GM18907 (cell line): Measurements from ENCODE around the gene MYMK.

ENCODE experiments used
- ATAC-seq: cut with Tn5 transposase; IDR thresholded peaks from one replicate; pipeline ENCODE4 v1.9.1; 2021; ENCODE audit warnings: mild to moderate bottlenecking, moderate library complexity; ENCODE audit not compliant: unreplicated experiment

The MYMK gene

DNA sequence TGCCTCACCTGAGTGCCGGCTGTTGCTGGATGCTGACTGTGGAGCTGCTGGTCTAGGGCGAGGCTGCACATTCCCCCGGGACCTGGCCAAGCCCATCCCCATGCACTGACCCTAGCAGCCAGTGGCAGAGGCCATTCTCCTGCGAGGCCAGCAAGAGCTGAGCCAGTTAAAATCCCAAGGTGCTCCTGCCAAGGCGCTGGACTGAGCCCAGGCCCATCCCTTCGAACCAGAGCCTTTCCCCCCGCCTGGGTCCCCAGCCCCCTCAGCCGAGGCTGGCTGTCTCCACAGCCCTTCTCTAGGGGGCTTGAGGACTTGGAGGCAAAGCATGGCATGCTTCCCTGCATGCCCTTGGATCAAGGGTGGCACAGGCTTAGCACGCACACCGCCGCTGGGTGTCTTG lies 11.3 kb upstream of the MYMK start:
- no peak for ATAC-seq

DNA sequence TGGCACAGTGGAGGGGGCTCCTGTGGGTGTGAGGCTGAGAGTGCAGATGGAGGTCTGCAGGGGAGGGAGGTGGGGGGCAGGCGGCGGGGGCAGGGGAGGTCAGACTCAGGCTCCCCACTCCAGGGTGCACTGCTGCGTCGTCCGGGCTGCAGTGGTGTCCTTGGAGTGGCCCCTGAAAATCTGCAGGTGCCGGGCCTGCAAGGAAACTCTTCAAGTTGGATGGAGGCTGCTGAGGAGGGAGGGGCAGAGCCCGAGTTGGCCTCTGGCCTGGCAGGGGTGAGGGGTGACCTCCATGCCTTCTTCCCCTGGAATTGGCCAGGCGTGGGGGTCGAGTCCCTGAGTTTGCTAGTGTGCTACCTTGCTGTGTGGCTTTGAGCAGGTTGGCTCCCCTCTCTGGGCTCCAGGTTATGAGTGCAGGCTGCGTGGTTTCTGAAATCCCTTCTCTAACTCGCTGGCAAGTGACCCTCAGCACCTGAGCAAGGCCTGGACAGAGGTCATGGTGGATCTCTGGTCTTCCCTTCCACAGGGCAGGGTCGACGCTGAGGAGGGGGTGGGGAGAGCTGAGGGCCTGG lies 10.6 kb upstream of the MYMK start:
- ATAC-seq = no peak

DNA sequence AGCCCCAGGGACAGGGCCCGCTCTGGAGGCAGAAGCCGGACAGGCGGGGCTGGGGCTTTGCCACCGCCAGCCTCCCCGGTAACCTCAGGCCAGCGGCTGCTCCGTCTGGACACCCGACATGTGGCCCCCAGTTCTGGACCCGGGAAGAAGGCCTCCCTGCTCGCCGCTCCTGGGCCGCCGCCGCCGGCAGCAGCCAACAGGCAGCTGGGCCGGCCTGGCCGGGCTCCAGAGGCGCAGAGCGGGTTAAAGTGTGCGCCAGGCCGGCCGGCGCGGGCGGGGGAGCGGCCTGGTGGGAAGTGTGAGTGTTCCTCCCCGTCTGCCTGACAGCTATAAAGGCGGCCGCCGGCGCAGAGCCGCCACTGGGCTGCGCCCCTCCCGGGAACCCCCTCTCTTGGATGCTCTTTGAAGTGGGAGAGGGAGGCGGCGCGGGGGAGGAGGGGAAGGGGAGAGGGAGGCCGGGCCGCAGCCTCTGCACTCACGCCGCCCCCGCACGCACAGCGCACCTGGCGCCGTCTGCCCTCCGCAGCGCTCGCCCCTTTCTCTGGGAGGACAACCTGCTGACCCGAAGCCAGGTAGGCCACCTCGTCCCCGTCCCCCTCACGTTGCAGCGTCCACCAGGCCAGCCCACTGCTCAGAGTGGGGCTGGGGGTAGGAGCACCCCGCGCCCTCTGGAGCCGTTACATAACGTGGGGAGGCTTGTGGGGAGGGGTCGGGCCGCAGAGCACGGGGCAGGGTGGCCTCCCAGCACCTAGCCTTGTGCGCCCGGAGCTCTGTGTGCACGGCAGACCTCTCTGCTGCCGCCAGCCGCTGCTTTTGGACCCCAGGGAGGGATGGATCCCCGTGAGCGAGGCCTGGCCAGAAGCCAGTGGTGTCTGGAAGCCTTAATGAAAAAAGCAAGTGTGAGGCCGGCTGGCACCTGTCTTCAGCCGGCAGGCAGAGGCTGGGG lies 9.9 kb upstream of the MYMK start, which contains the start of gene ADAMTSL2:
Gene ADAMTSL2, plus strand, starts transcription at position 359 of the 946 bp plus-strand sequence. CDS start 2,009 bp downstream, outside the sequence.
- ATAC-seq = no peak

DNA sequence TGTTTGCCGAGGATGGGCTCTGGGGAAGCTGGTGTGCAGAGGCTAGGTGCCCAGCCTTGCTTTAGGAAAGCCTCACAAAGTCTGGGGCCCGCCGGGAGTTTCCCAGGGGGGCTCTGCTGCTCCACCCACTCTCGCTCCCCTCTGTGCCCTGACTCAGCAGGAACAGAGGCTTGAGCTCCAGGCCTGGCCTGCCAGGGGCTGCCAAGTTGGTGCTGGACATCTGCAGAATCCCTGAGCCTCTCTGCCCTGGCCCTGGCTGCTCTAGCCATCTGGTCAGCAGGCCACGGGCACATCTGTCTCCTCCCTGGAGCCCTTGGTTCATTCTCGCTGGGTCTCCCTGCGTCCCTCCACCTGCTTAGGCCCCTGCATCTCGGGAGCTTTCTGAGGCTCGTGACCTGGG lies 9.1 kb upstream of the MYMK start:
- no peak for ATAC-seq

DNA sequence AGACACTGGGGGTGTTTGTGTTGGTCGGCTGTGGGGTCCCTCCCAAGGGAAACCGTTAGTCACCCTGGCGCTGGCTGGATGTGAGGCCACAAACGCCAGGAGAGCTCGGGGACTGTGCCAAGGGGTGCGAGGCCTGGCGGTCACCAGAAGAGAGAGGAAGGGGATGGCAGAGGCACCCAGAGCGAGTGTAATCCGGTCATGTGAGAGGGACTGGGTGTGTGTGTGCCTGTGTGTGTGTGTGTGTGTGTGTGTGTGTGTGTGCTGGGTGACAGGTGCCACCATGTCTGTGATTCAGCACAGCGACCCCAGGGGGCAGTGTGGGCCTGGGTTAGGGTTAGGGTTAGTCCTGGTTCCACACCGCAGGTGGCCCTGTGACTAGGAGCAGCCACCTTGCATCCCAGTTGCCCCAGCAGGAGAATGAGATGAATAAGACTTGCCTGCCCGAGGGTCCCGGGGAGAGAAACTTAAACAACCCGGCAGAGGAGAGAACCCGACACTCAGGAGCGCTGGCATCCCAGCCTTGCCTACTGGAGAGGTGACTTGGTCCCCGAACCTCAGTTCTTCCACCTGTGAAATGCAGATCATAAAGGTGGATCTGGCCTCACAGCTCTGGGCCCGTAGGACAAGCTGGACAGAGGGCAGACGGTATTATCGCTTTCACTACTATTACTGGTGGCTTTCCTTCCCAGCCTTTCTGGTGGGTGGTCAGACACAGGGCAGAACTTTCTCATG lies 8.3 kb upstream of the MYMK start:
- ATAC-seq = no peak

DNA sequence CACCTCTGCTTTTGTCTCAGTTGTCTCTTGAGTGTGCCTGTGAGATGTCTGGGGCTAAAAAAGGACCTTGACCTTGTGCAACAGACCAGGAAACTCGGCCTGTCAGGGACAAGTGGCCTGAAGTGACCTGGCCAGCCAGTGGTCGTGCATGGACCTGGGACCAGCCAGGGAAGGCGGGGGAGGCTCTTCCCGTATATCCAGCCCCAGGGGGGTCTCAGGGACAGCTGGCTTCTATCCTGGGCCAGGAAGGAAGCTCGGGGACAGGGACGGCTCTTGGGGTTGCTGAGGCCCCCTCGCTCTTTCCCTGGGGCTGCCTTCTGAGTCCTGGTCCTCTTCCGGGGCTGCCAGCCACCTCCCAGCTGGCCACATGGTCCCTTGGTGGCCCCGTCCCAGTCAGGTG lies 6.5 kb upstream of the MYMK start:
- no peak for ATAC-seq

DNA sequence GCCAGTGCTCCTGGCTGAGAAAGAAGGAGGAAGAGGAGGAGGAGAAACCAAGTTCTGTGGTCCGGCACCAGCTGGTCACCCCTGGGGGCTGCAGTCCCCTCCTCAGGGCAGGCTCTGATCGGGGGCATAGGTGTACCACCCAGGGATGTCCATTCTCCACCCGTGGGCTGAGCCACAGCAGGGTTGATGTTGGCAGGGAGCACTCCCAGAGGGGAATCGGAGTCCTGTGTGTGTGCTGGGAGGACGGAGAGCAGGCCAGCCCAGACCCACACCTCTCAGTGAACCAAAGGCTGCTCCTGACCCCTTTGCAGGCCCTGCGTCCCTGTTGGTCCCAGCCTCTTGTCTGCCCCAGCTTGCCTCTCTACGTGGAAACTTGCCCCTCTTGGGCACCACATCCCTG lies 5.1 kb upstream of the MYMK start:
- ATAC-seq = no peak

DNA sequence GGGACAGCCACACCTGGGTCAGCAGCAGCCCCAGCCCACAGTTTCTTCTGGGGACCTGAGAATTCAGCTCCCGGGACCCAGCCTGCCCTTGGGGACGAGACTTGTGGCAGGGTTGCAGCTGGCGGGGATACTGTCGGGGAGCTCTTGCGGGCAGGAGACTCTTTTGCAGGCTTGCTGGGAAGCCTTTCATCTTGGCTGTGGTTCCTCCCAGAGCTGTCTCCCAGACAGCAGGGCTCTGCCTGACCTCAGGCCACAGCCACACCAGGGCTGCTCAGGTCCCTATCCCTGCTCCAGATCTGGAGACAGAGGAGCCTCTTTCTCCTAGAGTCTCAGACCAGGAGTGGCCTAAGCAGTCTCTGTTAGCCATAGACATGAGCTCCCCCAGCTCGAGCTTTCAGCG lies 4.7 kb upstream of the MYMK start:
- no peak for ATAC-seq

DNA sequence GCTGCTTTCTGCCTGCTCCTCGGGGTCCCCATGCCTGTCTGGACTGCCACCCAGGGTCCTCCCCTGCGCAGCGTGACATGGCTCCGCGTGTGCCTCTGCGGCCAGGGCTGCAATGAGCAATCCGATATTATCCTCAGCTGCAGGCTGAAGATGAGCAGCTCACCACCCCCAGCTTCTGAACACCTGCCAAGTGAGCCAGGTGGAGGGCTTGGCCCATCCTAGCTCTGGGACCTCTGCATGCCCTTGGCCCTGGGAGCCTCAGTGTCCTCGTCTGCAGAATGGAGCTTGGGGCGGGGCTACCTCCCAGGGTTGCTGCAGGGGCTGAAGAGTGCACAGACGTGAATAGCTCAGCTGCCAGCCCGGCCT lies 4.1 kb upstream of the MYMK start:
- ATAC-seq = no peak

DNA sequence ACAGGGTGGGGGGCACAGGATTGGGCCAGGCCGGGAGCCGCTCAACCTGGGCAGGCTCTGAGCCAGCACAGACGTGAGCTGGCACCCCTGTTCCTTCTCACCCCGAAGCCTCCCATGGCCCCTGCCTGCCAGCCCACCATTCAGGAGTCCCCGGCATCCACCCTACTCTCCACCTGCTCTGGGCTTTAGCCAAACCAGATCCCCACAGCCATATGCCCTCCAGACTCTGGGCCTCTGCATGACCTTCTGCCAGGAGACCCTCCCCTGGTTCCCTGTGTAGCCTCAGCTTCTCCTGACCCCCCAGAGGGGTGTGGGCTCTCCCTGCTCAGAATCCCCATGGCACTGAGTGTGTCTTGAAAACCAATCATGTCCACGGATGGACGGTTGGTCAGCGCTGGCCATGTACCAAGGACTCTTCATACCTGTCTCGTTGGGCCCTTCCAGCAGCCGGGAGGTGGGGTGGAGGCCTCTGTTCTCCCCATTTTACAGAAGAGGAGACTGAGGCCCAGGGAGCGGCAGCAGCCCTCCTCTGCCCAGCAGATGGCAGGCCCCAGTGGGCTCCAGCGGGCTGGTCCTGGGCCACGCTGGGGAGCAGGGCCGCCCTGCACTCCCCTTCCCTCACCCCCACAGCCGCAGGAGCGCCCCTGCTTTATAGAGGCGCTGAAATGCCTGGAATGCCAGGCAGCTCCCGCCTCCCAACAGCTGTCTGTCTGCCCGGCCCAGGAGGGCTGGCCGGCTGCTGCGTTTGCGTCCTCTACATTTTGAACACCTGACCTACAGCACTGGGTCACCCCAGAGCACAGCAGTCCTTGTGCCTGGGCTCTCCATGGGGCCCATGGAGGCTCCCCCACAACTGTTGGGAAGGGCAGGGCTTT lies 3.5 kb upstream of the MYMK start:
- no peak for ATAC-seq

DNA sequence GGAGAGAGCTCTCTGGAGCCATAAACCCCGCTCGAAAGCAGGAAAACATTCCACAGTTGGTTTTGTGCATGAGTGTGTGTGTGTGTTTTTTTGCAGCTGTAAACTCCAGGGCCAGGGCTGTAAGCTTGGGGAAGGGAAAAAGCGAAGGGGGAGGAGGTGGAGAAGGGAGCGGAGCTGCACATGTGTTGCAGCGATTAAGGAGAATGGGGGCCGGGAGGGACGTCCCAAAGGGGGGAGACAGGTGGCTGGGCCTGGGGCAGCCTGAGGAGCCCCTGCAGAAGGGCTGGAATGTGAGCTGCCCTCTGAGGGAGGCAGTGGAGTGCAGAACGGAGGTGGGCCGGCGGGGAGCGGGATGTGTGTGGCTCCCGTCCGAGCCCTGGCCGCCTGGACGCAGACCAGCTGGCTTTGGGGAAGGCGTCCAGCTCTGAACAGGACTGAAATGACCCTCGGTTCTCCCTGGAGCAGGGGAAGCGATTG lies 2.7 kb upstream of the MYMK start:
- no peak for ATAC-seq

DNA sequence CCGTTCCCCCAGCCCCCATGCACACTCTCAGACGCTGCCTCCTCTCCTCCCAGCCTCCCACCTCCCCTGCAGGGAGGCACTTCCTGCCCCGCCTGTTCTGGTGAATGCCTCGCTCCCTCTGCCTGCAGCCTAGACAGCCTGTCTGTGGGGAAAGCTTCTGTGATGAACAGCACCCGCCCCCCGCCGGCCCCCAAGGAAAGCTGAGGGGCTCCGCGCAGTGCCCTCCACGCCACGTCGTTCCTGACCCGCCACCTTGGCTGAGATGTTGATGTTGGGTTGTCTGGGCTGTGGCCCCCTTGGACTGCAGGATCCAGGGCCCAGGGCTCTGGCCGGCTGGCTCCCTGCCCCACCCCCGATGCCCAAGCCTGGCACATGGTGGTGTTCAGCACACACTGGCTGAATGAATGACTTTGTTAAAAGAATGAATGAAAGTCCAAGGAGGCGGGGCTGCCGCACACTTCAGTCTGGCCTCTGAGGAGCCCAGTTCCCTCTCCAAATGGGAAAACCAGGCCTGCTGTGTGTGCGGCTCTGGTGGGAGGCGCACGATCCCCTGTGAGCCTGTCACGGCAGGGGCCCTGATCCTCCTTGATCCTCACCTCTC lies 2.1 kb upstream of the MYMK start:
- no peak for ATAC-seq

DNA sequence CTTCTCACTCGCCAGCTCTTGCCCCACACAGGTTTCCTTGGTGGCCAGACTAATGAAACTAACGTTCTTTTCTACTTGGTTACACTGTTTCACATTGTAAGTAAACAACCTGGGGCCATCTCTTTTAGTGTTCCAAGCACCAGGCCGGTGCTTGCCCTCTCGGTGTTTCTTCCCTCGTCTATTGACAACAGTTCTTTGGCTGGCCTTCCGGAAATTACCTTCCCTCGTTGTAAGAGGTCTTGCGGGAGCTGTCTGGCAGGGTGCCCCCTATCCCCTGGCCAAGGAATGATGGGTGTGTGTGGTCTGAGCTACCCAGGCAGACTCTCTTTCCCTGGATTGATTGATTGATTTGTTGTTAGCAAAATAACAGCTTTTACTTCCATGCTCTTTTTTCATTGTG lies 918 bp upstream of the MYMK start:
- ATAC-seq = no peak

DNA sequence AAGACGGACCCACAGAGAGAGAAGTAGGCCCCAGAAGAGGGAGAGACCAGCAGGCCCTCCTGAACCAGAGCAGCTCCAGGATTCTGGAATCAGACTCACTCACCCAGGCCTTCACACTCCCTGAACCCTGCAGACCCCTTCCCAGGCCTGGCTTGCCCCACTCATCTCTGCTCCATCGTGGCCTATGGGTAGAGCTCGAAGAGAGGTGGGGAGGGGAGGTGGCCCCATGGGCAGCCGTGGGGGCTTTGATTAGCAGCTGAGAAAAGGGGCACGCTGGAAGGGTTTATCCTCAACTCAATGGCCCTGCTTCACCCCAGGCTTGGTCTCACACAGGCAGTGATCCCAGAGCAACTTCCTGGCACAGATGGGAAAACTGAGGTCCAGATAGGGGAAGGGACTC lies 613 bp downstream of the MYMK start:
- ATAC-seq = no peak

DNA sequence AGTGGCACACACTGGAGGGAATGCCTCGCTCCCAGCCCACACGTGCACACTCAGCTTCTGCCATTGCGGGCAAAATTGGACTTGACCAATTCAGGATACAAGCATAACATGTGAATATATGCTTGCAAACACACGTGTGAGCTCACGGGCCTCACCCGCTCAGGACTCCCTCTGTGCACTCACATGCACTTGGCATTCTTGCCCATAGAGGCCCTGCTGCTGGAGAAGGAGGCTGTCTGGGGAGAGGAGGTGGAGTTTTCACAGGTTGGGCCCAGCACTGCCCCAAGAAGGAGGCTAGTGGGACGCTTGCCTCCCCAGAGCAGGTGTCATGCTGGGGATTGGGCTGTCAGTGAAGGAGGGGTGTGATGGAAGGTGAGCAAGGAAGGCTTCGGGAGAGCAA lies 1.7 kb downstream of the MYMK start:
- no peak for ATAC-seq

DNA sequence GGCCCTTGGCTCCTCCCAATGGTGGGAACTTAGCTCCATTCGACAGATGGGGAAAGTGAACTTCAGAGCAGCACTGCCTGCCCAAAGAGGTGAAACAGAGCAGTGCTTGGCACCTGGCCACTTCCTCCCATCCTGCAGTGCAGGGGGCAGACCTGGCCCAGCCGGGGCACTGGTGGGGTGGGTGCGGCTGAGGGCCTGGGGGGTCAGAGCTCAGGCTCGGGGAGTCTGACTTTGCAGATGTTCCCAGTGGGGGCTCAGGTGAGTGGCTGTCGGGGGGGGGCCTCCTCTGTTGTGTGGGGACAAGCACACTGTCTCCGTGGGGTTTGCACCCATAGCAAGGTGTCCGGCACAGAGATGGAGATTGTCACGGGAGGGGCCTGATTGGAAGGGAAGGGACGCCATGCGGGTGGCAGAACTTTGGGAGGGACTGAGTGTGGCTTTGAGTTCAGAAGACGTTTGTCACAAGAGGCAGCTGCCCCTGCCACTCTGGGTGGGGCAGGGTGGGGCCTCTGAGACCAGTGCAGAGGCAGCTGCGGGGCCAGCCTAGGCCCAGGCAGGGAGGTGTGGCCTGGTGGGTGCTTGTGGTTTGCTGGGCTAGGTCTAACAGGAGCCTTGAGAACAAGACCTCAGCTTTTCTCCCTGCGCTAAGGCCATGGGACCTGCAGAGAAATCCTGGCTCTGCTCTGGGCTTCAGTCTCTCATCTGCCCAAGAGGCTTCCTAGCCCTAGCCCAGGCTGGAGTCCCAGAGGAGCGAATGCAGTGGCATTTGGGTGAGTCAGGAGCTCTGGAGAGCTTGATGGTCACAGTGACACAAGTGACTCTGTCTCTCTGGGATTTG lies 2.5 kb downstream of the MYMK start:
- ATAC-seq = no peak

DNA sequence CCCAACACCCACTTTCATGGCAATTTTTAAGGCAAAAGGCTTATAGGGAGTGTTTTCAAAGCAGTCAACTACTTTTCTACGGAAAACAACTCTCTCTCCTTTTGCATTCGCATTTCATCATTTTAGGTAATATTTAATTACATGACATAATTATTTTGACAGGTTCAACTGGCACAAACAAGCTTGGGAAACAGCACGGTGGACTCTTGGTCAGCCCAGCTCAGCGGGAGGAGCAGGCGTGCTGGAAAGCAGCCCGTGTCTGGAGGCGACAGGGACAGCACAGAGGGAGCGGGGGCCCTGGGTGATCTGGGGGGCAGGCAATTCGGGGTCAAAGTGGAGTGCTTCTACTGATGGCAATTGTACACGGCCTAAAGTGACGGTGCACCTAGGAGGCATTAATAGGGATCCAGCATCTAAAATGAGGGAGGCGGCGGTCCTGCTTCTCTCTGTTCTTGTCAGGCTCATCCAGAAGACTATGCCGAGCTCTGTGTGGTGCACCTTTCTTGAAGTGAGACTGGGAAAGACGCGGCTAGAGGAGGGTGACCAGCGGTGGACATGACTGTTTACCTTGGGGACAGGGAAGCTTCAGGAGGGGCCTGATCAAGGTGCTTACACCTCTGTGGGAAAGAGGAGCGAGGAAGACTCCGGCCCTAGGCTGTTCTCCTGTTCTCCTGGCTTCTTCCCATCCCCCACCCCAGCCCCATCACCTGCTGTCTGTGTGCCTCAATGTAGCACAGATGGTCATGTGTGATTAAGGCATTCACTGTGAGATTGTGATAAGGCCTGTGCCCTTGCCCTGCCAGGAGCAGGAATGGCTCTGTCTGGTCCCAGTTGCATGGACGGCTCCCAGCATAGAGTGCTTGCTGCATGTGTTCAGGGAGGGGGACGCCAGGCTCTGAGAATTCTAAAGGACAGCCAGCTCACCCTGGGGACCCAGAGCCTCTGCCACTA lies 3.4 kb downstream of the MYMK start:
- ATAC-seq = no peak

DNA sequence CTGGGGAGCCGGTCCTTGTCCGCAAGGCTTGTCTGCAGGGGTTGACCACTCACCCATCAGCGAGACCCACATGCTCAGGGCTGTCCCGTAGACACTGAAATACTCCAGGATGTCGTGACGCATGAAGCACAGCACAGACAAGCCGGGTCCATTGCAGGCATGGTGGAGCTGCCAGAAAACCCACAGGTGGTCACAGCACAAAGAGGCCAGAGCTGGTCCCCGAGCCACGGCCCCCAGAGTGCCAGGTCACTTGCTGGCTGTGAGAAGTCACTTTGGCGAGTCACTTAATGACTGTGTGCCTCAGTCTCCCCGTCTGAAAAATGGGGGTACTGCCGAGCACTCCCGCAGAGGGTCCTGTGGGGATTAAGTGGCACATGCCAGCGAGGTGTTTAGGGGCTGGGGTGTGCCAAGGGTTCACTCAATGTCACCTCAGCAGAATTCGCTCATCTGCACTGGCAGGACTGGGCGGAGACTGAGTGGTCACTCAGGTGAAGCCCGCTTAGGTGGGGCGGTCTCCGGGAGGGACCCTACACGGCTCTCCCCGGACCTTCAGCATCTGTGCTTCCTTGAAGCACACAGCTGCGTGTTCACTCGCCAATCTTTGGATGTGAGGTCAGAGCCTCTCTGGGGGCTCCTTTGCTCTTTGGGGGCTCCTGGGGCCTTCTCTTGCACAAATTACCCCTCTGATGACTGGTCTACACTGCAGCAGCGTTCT lies 4.5 kb downstream of the MYMK start:
- ATAC-seq = no peak
